Measurements from ENCODE around the gene ARMC2. TPM values are rescaled to one million over a fixed set of nuclear protein-coding genes. Genes with fewer than 3 reads are reported as not detected.

ARMC2 gene
- total and polyA plus RNA-seq, 2 of the 8 experiments (the other 6 are each of a cell fraction or from before 2014, with no cell fraction given) = 1.6 to 4.4 TPM

DNA sequence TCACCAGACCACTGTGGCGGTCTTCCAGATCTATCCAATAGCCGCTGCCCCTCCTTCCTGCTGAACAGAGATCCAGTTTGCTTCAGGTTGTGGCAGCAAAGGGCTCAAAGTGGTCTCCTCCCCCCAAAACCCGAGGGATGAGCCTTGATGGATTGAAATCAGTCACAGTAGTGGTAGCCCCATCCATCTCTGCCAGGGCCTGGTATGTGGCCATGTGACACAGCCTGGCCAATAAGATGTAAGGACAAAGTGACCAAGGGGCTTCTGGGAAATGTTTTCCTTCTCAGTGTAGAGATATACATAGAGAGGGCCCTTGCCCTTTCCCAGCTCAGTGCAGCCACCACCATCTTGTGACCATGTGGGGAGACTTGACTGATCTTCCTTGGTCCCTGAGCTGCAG lies 4.1 kb upstream of the ARMC2 start:
- no peak overlapping the region for H2BK120ac ChIP-seq (replicated peaks; ENCODE audit: low read depth, low read length)
- no peak overlapping the region for H2AK5ac ChIP-seq (ENCODE audit: low read depth, low read length)
- no peak overlapping the region for H2BK20ac ChIP-seq (ENCODE audit: low read length)
- no peak overlapping the region for H3K14ac ChIP-seq (ENCODE audit: insufficient read length)
- no peak overlapping the region for H4K5ac ChIP-seq (ENCODE audit: insufficient read length, low read depth, low read length)
- H3K27ac ChIP-seq (ENCODE audit: low read depth, low read length) = no peak overlapping the region
- H3K23ac ChIP-seq (ENCODE audit: insufficient read length) = no peak overlapping the region
- H2BK15ac ChIP-seq (ENCODE audit: low read length) = no peak overlapping the region
- H4K8ac ChIP-seq (ENCODE audit: extremely low read depth, insufficient read depth, low read length) = no peak overlapping the region
- no peak overlapping the region for H3K56ac ChIP-seq (replicated peaks; ENCODE audit: insufficient read length, low read depth, low read length)
- CTCF ChIA-PET (ENCODE audit: partially characterized antibody) = interaction anchor here (0.6 to 1.5 kb wide), 3 partner anchors 14 to 668 kb away, joined by 3 to 4 read pairs (median 4); no protein-coding TSS in a partner anchor
- H3K9ac ChIP-seq (replicated peaks in 1 of 4; ENCODE audit: extremely low read depth in 1 of 4, low read depth in 3 of 4, low read length in 3 of 4) = no peak overlapping the region
- peaks cover 6% of the 10 kb centered on the region for H3K23me2 ChIP-seq (ENCODE audit: low read depth, low read length)
- H4K20me1 ChIP-seq (replicated peaks in 1 of 2; ENCODE audit: control insufficient read depth in 1 of 2, insufficient read depth in 2 of 2, low read length in 2 of 2) = no peaks in the 10 kb centered on the region
- H2AFZ ChIP-seq (ENCODE audit: low read length) = no peak overlapping the region
- H3K79me1 ChIP-seq (ENCODE audit: low read depth, low read length) = no peaks in the 10 kb centered on the region
- FAIRE-seq (no peak), DNase-seq (ENCODE audit: low read depth in 1 of 2, low spot score in 2 of 2) (no peak)
- no peaks in the 10 kb centered on the region for H3K79me2 ChIP-seq (ENCODE audit: control insufficient read depth in 1 of 2, insufficient read depth in 2 of 2, low read length in 2 of 2)
- H3K27me3 ChIP-seq (replicated peaks in 1 of 4; ENCODE audit: control insufficient read depth in 3 of 4, extremely low read depth in 1 of 4, insufficient read depth in 3 of 4, low read length in 3 of 4) = no peaks in the 10 kb centered on the region
- POLR2A ChIA-PET (ENCODE audit: partially characterized antibody) = no interaction called here
- no peak overlapping the region for H3K18ac ChIP-seq (ENCODE audit: extremely low read depth, low read length)
- H2BK12ac ChIP-seq (ENCODE audit: low read depth, low read length) = no peak overlapping the region
- H4K91ac ChIP-seq (replicated peaks; ENCODE audit: insufficient read length, low read length) = no peak overlapping the region
- no peak overlapping the region for H3K4me2 ChIP-seq (ENCODE audit: insufficient read depth in 1 of 2, low read depth in 2 of 2, low read length in 2 of 2)
- peaks cover 0 to 8% (median under 1%) of the 10 kb centered on the region in 4 experiments; a peak in 2 of 7 replicates for H3K4me1 ChIP-seq (replicated peaks in 1 of 4; ENCODE audit: control insufficient read depth in 3 of 4, insufficient read depth in 4 of 4, low read length in 3 of 4)
- no peaks in the 10 kb centered on the region for H3K36me3 ChIP-seq (ENCODE audit: control insufficient read depth in 2 of 4, insufficient read depth in 4 of 4, low read length in 3 of 4)
- H3K4ac ChIP-seq (replicated peaks; ENCODE audit: insufficient read length, low read depth, low read length) = no peak overlapping the region
- 88% methylated on average over 3 of the region's 3 CpGs; no CpG with 5 or more reads in 1 of the 2 experiments for WGBS, 2 experiments (ENCODE audit: extremely low coverage in 1 of 2, insufficient coverage in 1 of 2, insufficient read length in 1 of 2, insufficient replicate concordance in 2 of 2, low coverage in 1 of 2, low lambda C conversion rate in 2 of 2, missing lambda C conversion rate in 1 of 2)
- no peak overlapping the region for H2BK5ac ChIP-seq (ENCODE audit: low read depth, low read length)
- H3K4me3 ChIP-seq (ENCODE audit: extremely low read depth in 1 of 4, insufficient read depth in 2 of 4, low read depth in 3 of 4, low read length in 4 of 4) = no peak overlapping the region
- H3K9me3 ChIP-seq (ENCODE audit: insufficient read depth in 2 of 2, low read depth in 1 of 2, low read length in 1 of 2) = no peaks in the 10 kb centered on the region
- TF ChIP-seq CTBP2 (IDR thresholded peaks at IDR 0.05; ENCODE audit: borderline replicate concordance, insufficient read depth, insufficient read length, low read length) (no peak), SP2 (IDR thresholded peaks at IDR 0.05; ENCODE audit: low read length) (no peak), RXRA (IDR thresholded peaks at IDR 0.05; ENCODE audit: insufficient read depth, low read depth, low read length) (no peak), RFX5 (IDR thresholded peaks at IDR 0.05; ENCODE audit: borderline replicate concordance, low read depth, low read length) (no peak), ZNF274 (IDR thresholded peaks at IDR 0.05; ENCODE audit: borderline replicate concordance, extremely low read depth, low read length) (no peak), BACH1 (IDR thresholded peaks at IDR 0.05; ENCODE audit: low read length) (no peak), BRCA1 (IDR thresholded peaks at IDR 0.05; ENCODE audit: low read depth, low read length) (no peak), CHD2 (IDR thresholded peaks at IDR 0.05; ENCODE audit: low read length) (no peak), EGR1 (IDR thresholded peaks at IDR 0.05; ENCODE audit: borderline replicate concordance, low read depth, low read length) (no peak), RAD21 (IDR thresholded peaks at IDR 0.05 in 1 of 2, conservative IDR thresholded peaks at IDR 0.05 in 1 of 2; ENCODE audit: low read depth in 2 of 2, low read length in 2 of 2) (no peak), POLR2AphosphoS5 (IDR thresholded peaks at IDR 0.05; ENCODE audit: low read depth, low read length) (no peak), RBBP5 (IDR thresholded peaks at IDR 0.05; ENCODE audit: borderline replicate concordance, low read depth, low read length) (no peak)
- TF ChIP-seq, protein P1, sequence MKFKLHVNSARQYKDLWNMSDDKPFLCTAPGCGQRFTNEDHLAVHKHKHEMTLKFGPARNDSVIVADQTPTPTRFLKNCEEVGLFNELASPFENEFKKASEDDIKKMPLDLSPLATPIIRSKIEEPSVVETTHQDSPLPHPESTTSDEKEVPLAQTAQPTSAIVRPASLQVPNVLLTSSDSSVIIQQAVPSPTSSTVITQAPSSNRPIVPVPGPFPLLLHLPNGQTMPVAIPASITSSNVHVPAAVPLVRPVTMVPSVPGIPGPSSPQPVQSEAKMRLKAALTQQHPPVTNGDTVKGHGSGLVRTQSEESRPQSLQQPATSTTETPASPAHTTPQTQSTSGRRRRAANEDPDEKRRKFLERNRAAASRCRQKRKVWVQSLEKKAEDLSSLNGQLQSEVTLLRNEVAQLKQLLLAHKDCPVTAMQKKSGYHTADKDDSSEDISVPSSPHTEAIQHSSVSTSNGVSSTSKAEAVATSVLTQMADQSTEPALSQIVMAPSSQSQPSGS (IDR thresholded peaks at IDR 0.05; ENCODE audit: low read length) = no peak

Measured in H1 (cell line).